Panc1 (cell line): ENCODE measurements around the gene KLB. TPM values are rescaled to one million over a fixed set of nuclear protein-coding genes. Genes with fewer than 3 reads are reported as not detected.

Source experiments
- ATAC-seq: fragments of 200-7000 bp; cut with Tn5 transposase; 2 replicates; pipeline ENCODE4 v1.9.1; 2020; ENCODE audit warnings: mild to moderate bottlenecking, moderate library complexity
- BruUV-seq: library from RNA; stranded (reverse); fragments of 400-500 nt; replicated peaks from 2 replicates; lab custom pipeline; 2021; lab: Mats Ljungman, UMichigan
- CTCF ChIA-PET: fragments of 300-600 bp; sonication (Branson Sonifier 250); formaldehyde crosslinking; loops from one replicate; lab custom pipeline; 2022; ENCODE audit warnings: antibody characterized with exemption; lab: Charles Lee
- POLR2A ChIA-PET: fragments of 300-600 bp; sonication (Branson Sonifier 250); formaldehyde crosslinking; loops from one replicate; lab custom pipeline; 2022; ENCODE audit warnings: antibody characterized with exemption; lab: Charles Lee
- DNase-seq: peaks from one replicate; pipeline ENCODE4 v3.0.0-alpha.2; 2010; ENCODE audit warnings: low read depth, low spot score
- H3K27ac ChIP-seq: 2 replicates; pipeline ENCODE4 v1.5.1; 2011; ENCODE audit warnings: mild to moderate bottlenecking, low read length, inconsistent platforms
- H3K27me3 ChIP-seq: fragments of 200-500 bp; sonication (Bioruptor generic); 2 replicates; pipeline ENCODE4 v1.6.0; 2014; ENCODE audit warnings: low read length, inconsistent platforms; ENCODE audit not compliant: control insufficient read depth, insufficient read depth
- H3K36me3 ChIP-seq: fragments of 200-500 bp; sonication (Bioruptor generic); 2 replicates; pipeline ENCODE4 v1.5.1; 2014; ENCODE audit warnings: inconsistent platforms, mild to moderate bottlenecking, low read length, moderate library complexity; ENCODE audit not compliant: control insufficient read depth, insufficient read depth
- H3K4me1 ChIP-seq: 2 replicates; pipeline ENCODE4 v1.5.1; 2011; ENCODE audit warnings: inconsistent platforms, mild to moderate bottlenecking, low read length, moderate library complexity; ENCODE audit not compliant: control insufficient read depth, insufficient read depth
- H3K4me3 ChIP-seq, 2 experiments: 2 replicates each; pipeline ENCODE4 v1.5.1; 2011 to 2012; ENCODE audit warnings: low read depth in 2 of 2, low read length in 2 of 2, mild to moderate bottlenecking in 2 of 2, inconsistent platforms in 1 of 2, moderate library complexity in 1 of 2
- H3K9me3 ChIP-seq: fragments of 200-500 bp; sonication (Bioruptor generic); 2 replicates; pipeline ENCODE4 v1.5.1; 2014; ENCODE audit warnings: low read depth, mild to moderate bottlenecking, inconsistent platforms, low read length, moderate library complexity; ENCODE audit not compliant: control insufficient read depth, insufficient read depth
- POLR2AphosphoS5 ChIP-seq: IDR thresholded peaks from 2 replicates; pipeline ENCODE4 v1.6.1; 2012; ENCODE audit warnings: mild to moderate bottlenecking, low read depth, low read length, moderate library complexity
- SIN3A ChIP-seq: IDR thresholded peaks from 2 replicates; pipeline ENCODE4 v1.6.1; 2012; ENCODE audit warnings: low read depth, mild to moderate bottlenecking, low read length, moderate library complexity, borderline replicate concordance; ENCODE audit not compliant: insufficient read depth
- TCF7L2 ChIP-seq: IDR thresholded peaks from 2 replicates; pipeline ENCODE4 v1.6.1; 2011; ENCODE audit warnings: mild to moderate bottlenecking, low read depth, low read length, inconsistent platforms
- in situ Hi-C: cut with HindIII; loops from 2 replicates; pipeline ENCODE4 v1.10.0; 2016; ENCODE audit warnings: low sequenced_read_pairs, low pct_unique_long_range_greater_than_20kb
- intact Hi-C: fragments of 100-400 bp; cut with micrococcal nuclease; formaldehyde crosslinking; loops from one replicate; pipeline ENCODE4 v1.10.0; 2022; ENCODE audit not compliant: unreplicated experiment
- total RNA-seq: library from RNA; stranded (reverse); gene quantifications from one replicate; pipeline ENCODE4 v1.2.1, GENCODE V29; 2021; ENCODE audit not compliant: unreplicated experiment
- TF ChIP-seq, protein P1 (sequence below), 2 experiments: IDR thresholded peaks; 2 replicates each; pipeline ENCODE4 v1.6.1; 2011 to 2012; ENCODE audit warnings: low read depth in 2 of 2, control low read depth in 1 of 2, low read length in 1 of 2, mild to moderate bottlenecking in 1 of 2, moderate library complexity in 1 of 2; ENCODE audit not compliant: insufficient read depth in 1 of 2
- TF ChIP-seq, protein P2 (sequence below): fragments of 450-650 bp; IDR thresholded peaks from 2 replicates; pipeline ENCODE4 v1.5.1; 2017; ENCODE audit warnings: mild to moderate bottlenecking

KLB gene
- total RNA-seq, 1 experiment from 2014 or later, result not detected

DNA sequence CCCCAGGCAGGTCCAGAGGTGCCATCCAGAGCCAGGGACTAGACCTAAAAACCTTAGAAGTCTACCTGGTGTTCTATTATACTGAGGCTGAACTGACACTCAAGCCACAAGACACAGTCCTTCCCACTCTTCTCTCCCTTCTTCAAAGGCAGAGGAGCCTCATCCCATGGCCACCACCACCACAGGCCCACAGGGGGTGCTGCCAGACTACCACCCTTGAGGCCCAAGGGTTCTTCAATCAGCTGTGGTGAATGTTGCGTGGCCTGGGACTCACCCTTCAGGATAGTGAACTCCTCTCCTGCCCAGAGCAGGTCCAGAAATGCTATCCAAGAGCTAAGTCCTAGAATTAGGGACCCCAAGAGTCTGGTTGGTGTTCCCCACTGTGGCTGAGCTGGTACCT, 23.0 kb upstream of the KLB start:
- intact Hi-C loops, result no loop called here
- Histone ChIP-seq H3K27ac (no peak overlapping the region), H3K9me3 (no peaks in the 10 kb centered on the region), H3K4me3 (no peak overlapping the region), H3K4me1 (no peaks in the 10 kb centered on the region), H3K36me3 (no peaks in the 10 kb centered on the region), H3K27me3 (no peaks in the 10 kb centered on the region)
- ChIA-PET POLR2A (no interaction called here), CTCF (no interaction called here)
- ATAC-seq (no peak), DNase-seq (no peak)
- in situ Hi-C loops, result no loop called here
- no peak for TF ChIP-seq TCF7L2
- no peak for TF ChIP-seq POLR2AphosphoS5
- TF ChIP-seq SIN3A, result no peak
- TF ChIP-seq, protein P1, sequence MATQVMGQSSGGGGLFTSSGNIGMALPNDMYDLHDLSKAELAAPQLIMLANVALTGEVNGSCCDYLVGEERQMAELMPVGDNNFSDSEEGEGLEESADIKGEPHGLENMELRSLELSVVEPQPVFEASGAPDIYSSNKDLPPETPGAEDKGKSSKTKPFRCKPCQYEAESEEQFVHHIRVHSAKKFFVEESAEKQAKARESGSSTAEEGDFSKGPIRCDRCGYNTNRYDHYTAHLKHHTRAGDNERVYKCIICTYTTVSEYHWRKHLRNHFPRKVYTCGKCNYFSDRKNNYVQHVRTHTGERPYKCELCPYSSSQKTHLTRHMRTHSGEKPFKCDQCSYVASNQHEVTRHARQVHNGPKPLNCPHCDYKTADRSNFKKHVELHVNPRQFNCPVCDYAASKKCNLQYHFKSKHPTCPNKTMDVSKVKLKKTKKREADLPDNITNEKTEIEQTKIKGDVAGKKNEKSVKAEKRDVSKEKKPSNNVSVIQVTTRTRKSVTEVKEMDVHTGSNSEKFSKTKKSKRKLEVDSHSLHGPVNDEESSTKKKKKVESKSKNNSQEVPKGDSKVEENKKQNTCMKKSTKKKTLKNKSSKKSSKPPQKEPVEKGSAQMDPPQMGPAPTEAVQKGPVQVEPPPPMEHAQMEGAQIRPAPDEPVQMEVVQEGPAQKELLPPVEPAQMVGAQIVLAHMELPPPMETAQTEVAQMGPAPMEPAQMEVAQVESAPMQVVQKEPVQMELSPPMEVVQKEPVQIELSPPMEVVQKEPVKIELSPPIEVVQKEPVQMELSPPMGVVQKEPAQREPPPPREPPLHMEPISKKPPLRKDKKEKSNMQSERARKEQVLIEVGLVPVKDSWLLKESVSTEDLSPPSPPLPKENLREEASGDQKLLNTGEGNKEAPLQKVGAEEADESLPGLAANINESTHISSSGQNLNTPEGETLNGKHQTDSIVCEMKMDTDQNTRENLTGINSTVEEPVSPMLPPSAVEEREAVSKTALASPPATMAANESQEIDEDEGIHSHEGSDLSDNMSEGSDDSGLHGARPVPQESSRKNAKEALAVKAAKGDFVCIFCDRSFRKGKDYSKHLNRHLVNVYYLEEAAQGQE (IDR thresholded peaks at IDR 0.05; ENCODE audit: insufficient read depth in 1 of 2, low read depth in 2 of 2, low read length in 1 of 2), result no peak
- TF ChIP-seq, protein P2, sequence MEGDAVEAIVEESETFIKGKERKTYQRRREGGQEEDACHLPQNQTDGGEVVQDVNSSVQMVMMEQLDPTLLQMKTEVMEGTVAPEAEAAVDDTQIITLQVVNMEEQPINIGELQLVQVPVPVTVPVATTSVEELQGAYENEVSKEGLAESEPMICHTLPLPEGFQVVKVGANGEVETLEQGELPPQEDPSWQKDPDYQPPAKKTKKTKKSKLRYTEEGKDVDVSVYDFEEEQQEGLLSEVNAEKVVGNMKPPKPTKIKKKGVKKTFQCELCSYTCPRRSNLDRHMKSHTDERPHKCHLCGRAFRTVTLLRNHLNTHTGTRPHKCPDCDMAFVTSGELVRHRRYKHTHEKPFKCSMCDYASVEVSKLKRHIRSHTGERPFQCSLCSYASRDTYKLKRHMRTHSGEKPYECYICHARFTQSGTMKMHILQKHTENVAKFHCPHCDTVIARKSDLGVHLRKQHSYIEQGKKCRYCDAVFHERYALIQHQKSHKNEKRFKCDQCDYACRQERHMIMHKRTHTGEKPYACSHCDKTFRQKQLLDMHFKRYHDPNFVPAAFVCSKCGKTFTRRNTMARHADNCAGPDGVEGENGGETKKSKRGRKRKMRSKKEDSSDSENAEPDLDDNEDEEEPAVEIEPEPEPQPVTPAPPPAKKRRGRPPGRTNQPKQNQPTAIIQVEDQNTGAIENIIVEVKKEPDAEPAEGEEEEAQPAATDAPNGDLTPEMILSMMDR, result no peak
- no TSS peak for BruUV-seq

DNA sequence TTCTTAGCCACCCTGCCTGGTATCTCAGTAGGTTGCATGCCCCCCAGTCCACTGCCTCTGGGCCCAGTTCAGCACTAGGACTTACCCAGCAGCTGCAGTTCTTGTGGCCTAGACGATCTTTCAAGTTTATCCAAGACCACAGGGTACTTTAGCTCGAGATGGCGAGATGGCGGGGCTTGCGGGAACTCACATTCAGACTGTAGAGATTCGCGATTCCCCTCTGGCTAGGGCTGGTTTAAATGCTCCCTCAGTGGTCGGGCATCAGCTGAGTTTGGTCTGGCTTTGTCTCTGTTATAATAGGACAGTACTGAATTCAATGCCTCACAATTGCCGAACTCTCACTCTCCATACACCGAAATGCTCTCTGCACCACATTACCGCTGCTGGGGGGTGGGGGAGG, 22.2 kb upstream of the KLB start:
- H3K4me1 ChIP-seq, result no peaks in the 10 kb centered on the region
- DNase-seq, result no peak
- intact Hi-C loops, result no loop called here
- no peak overlapping the region for H3K27ac ChIP-seq
- no peak overlapping the region for H3K4me3 ChIP-seq
- no peaks in the 10 kb centered on the region for H3K36me3 ChIP-seq
- ATAC-seq, result no peak
- no TSS peak for BruUV-seq
- POLR2A ChIA-PET, result no interaction called here
- in situ Hi-C loops, result no loop called here
- CTCF ChIA-PET, result no interaction called here
- no peaks in the 10 kb centered on the region for H3K27me3 ChIP-seq
- no peaks in the 10 kb centered on the region for H3K9me3 ChIP-seq
- TF ChIP-seq POLR2AphosphoS5 (no peak), SIN3A (no peak), TCF7L2 (no peak)
- TF ChIP-seq, protein P2, result no peak
- TF ChIP-seq, protein P1 (IDR thresholded peaks at IDR 0.05; ENCODE audit: insufficient read depth in 1 of 2, low read depth in 2 of 2, low read length in 1 of 2), result no peak
